GM18507 (cell line): ENCODE results near the gene EYA2.

ENCODE experiments used
- DNase-seq: peaks from one replicate; pipeline ENCODE4 v3.0.0; 2011; ENCODE audit warnings: low read depth; ENCODE audit not compliant: insufficient read length; ENCODE audit errors: extremely low spot score
- FAIRE-seq: peaks from 2 replicates; lab custom pipeline; 2011; peaks lifted over from hg19 to GRCh38; lab: Jason Lieb, UNC

Gene EYA2

GRCh38 chr20:46993465-46994095 lies 98.9 kb downstream of the EYA2 start:
- DNase-seq = no peak
- FAIRE-seq = no peak

- peak; percentile 85 for FAIRE-seq
- peak; percentile 39 for DNase-seq
These were observed 99.7 kb downstream of the EYA2 start for GRCh38 chr20:46994341-46994740.

GRCh38 chr20:46995561-46996142 lies 101.0 kb downstream of the EYA2 start:
- DNase-seq (no peak), FAIRE-seq (no peak)

- DNase-seq (no peak), FAIRE-seq (no peak)
These were observed 102.5 kb downstream of the EYA2 start for GRCh38 chr20:46997187-46997586.

- no peak for FAIRE-seq
- no peak for DNase-seq
These were observed 104.0 kb downstream of the EYA2 start for GRCh38 chr20:46998477-46999240.

GRCh38 chr20:46999801-47000465 lies 105.3 kb downstream of the EYA2 start:
- no peak for FAIRE-seq
- DNase-seq = no peak

GRCh38 chr20:47003223-47003622 lies 108.6 kb downstream of the EYA2 start:
- FAIRE-seq (no peak), DNase-seq (no peak)

- FAIRE-seq = no peak
- no peak for DNase-seq
These were observed 109.5 kb downstream of the EYA2 start for GRCh38 chr20:47004179-47004578.

GRCh38 chr20:47007826-47008655 lies 113.4 kb downstream of the EYA2 start:
- DNase-seq = no peak
- FAIRE-seq = no peak

GRCh38 chr20:47008842-47009518 lies 114.3 kb downstream of the EYA2 start:
- FAIRE-seq (no peak), DNase-seq (no peak)

- no peak for DNase-seq
- FAIRE-seq = no peak
These were observed 115.1 kb downstream of the EYA2 start for GRCh38 chr20:47009784-47010183.

- DNase-seq (no peak), FAIRE-seq (no peak)
These were observed 117.3 kb downstream of the EYA2 start for GRCh38 chr20:47011984-47012383.

- FAIRE-seq (no peak), DNase-seq (no peak)
These were observed 119.0 kb downstream of the EYA2 start for GRCh38 chr20:47013606-47014005.

GRCh38 chr20:47016068-47016664 lies 121.5 kb downstream of the EYA2 start:
- no peak for DNase-seq
- FAIRE-seq = no peak

GRCh38 chr20:47018381-47018780 lies 123.7 kb downstream of the EYA2 start:
- no peak for FAIRE-seq
- no peak for DNase-seq

GRCh38 chr20:47019121-47019824 lies 124.6 kb downstream of the EYA2 start:
- FAIRE-seq (no peak), DNase-seq (no peak)

GRCh38 chr20:47020231-47020630 lies 125.6 kb downstream of the EYA2 start:
- FAIRE-seq (no peak), DNase-seq (no peak)

GRCh38 chr20:47021850-47022249 lies 127.2 kb downstream of the EYA2 start:
- DNase-seq = no peak

More at GRCh38 chr20:47021850-47022249, 127.2 kb downstream of the EYA2 start:
- no peak for FAIRE-seq
